ENCODE measurements around the gene VTCN1.
"Not testable (repeated sequence)": the region's sequence is repeated elsewhere in the genome, so short reads cannot be mapped to it uniquely, and the experiment has no call there.

Gene VTCN1

DNA sequence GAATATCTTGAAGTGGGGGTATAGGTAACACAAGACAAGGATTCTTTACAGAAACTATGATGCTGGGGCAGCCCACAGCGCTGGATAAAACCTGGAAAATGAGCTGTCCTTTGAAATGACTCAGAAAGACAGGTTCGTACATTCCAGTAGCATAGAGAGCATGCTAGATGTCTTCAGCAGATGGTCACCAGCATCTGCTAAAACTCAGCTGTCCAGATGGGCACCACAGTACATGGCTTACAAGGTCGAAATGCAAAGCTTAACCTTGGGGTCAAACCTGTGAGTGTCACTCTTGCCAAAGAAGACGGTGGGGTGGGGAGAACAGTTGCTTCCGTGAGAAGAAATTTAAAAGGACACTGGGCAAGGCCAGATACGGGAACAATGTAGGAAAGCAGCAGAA is 47.9 kb downstream of the VTCN1 start:
- DNase-seq: no peak

DNA sequence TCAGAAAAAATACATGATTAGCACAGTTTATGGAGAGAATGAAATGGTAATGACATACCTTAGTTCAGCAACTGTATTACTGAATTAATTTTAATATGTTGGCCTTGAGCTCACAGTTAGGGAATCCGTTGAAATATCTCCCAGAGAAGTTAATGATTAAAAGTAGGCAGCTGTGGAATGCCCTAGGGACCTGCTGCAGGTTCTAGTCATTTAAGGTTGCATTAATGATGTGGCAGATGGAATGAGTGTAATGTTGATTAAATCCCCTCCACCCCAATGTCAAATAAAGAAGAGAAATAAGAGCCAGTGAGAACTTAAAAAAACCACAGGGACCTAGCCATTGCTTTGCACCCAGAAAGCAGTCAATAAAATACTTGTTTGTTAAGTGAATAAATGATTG is 48.8 kb downstream of the VTCN1 start:
- DNase-seq: no peak

DNA sequence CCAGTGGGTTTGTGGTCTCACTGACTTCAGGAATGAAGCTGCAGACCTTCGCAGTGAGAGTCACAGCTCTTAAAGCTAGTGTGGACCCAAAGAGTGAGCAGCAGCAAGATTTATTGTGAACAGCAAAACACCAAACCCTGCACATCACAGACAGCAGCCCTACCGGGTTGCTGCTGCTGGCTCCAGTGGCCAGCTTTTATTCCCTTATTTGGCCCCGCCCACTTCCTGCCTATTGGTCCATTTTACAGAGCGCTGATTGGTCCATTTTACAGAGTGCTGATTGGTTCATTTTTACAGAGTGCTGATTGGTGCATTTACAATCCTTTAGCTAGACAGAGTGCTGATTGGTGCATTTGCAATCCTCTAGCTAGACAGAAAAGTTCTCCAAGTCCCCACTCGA is 59.4 kb downstream of the VTCN1 start:
- DNase-seq: not testable (repeated sequence)

DNA sequence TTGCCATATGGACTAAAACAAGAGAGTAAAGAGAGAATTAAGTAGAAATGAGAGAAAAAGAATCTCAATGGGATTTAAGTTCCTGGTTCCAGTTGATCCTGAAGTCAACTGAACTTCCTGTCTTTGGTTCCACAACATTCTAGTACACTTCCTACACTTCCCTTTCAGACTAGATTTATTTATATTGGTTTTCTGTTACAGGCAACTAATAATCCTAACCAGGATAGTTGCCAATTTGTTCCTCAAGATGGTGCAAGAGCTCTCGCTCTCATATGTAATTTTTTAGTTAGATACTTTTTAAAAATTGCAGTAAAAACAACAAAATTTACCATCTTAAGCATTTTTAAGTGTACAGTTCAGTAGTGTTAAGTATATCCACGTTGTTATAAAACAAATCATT is 60.4 kb downstream of the VTCN1 start:
- no peak for DNase-seq

DNA sequence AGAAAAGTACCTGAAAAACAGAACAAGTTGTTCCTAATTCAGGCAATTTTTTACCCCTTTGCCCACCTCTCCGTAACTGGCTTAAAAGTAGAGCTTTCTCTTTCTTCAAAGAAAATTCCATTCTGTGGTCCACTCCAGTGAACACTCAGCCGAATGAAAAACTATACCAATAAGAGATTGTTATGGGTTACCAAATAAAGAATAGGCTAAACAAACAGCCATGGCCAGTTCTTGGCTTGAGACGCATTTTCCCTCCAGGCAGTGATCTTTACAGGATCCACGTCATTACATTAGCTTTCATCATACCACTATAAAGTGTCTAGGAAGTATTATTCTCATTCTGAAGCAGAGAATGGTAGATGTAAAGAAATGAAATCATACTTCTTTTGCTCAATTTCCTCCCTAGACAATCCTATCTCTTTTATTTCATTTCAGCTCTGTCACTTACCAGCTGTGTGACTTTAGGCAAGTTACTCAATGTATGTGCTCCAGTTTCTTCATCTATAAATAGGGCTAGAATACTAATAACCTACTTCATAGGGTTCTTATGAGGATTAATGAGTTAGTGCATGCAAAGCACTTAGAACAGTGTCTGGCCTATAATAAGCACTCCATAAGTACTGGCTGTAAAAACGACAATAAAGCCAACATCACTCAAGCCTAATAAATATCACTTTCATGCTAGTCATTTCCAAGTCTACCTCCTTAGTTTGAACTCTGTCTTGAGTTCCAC is 62.7 kb downstream of the VTCN1 start:
- no peak for DNase-seq

DNA sequence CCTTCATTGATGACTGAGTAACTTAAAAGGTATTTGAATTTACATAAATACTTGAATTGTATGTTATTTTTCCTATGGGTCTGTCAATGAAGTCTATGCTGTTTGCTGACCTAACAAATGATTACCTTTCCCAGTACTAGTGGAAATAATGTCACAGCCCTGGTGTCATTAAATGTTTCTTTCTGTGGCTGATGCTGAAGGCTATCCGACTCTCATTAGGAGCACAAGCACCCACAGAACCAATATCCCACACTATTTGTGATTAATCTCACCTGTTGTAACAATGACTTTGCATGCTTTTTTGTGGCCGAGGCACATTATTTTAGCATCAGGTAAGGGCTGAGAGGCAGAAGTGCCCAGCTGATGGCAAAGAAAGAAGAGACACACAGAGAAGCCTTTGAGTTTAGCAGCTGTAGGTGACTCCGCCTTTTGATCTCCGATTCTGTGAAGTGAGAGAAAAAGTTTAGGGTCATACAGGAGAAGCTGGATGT is 63.3 kb downstream of the VTCN1 start:
- DNase-seq: no peak

DNA sequence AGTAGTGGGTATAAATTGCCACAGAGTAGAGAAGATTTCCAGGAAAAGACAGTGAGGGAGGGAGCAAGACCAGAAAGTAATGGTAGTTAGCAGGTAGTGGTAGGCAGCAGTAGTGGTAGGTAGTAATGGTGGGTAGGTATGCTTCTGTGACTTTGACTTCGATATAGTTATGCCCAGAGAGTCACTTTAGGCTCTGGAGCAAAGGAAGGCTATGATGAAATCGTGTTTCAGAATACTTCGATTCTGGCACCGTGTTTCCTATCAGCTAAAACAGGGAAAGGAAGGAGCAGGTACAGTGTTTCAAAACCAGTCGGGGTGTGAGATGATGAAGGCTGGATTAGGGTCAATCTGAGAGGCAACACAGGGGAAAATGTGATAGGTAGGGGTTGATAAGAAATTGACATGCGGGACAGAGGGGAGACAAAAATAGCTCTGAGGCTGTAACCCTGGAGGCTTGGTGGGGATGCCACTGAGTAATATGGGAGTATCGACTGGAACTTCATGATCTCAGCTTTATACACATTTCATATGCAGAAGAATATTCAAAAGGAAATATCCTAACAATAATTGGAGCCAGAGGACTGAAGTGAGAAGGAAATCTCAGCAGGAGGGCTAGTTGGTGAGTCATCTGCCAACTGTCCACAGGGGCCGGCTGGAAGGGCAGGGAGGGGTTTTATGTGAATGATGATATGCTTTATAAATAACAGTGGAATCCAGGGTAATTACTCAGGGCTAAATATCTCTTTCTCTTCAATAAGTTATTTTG is 64.0 kb downstream of the VTCN1 start:
- no peak for DNase-seq

DNA sequence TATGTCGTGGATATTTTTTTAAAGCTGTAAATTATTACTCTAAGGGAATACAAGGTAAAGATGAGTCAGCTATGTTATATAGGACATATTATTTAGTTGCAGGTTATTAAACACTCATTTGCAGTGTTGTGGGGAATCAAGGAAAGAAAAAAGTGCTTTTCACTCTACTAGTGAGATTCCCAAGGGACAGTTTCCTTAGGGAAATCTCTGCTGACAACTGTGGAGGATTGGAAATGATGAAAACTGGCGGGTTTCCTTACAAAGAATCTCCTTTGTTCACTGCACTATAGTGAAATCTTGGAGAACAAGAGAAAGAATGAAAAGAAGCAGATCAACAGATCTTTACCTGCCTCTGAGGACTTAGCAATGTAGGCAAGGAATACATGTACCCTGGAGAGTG is 64.7 kb downstream of the VTCN1 start:
- DNase-seq: no peak

DNA sequence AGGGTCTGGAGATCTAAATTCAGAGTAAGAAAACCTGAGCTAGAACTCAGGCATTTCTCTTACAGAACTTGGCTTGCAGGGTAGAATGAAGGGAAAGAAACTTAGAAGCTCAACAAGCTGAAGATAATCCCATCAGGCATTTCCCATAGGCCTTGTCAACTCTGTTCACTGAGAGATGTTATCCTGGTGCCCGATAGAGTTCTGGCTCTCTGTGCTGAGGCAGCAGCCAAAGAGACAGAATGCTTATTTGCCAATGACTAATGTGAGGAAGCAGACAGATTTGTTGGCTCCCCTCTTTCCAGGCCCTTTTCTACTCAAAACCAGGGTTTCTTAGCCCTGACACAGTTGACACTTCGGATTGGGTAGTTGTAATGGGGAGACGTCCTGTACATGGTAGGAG is 66.9 kb downstream of the VTCN1 start:
- DNase-seq: no peak

DNA sequence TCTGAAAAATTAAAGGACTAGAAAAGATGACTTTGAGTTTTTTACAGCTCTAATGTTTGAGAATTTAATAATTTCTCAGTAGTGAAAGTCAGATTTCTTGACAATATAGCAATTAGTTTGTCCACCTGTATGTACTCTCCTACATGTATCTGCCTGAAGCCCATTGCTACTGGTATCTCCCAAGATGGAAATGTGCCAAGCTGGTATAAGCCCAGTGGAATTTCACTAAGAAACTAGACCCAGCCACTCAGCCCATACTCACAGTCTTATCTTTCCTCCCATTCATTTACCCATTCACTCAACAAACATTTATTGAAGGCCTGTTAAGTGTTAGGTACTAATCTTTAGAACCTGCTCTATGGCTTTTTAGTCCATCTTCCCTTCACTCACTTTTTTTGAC is 67.6 kb downstream of the VTCN1 start:
- DNase-seq: no peak

DNA sequence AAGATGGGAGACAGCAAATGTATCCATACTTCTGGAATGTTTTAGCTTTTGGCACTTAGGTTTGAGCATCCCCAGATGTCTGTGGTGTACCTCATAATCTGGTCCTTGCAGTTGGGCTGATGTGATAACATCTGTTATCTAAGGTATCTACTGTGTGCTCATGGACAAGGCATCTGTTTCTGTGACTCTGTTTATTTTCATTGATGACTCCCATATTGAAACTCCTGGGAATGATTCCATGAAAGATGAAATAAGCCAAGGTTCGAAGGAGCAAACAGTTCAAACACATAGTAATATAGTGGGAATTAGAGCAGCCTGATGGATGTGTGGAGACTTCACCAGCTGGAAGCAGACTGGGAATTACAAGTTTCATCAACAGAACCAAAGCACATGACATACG is 68.5 kb downstream of the VTCN1 start:
- DNase-seq: no peak

DNA sequence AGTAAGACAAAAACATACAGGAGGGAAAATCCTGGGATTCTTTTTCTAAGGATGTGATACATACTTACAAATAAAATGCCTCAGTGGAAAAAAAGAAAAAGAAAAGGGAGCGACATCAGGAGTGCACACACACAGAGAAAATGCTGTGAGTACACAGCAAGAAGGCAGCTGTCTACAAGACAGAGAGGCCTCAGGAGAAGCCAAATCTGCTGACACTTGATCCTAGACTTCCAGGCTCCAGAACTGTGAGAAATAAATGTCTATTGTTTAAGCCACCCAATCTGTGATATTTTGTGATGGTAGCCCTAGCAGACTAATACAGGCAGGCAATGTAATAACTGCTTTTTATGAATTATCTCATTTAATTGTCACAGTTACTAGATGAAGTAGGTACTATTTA is 72.2 kb downstream of the VTCN1 start:
- no peak for DNase-seq

DNA sequence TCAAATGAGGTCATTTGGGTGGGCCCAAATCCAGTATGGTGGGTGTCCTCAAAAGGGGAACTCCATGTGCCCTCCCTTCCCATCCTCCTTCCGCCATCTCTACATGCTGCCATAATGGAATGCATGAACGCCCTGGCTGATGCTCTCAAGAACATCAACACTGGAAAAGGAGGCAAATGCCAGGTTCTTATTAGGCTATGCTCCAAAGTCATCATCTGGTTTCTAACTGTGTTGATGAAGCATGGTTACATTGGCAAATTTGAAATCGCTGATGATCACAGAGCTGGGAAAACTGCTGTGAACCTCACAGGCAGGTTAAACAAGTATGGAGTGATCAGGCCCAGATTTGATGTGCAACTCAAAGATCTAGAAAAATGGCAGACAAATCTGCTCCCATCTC is 72.6 kb downstream of the VTCN1 start:
- DNase-seq: no peak

DNA sequence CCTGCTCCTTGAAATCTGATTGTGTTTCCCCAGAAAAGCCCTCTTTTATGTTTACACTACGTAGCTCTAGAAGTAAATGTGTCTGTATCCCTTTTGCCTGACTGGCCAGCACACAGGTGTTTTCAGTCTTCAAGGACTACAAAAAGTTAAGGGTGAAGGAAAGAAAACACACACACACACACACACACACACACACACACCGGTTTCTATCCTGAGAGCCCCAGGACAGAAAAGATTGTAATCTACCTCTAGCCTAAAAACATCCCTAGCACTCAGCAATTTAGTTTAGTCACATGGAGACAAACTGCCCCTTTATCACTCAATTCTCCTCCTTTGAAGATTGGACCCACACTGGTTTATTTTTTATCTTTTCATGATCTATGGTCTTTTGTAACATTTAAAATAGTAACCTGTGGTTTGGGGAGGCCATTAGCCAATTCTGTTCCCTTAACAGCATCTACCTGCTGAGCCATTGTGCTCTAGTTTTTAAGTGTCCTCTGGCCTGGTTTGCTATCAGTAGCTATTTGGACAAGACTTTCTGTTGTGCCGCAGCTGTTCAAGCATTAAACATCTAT is 73.4 kb downstream of the VTCN1 start:
- no peak for DNase-seq

DNA sequence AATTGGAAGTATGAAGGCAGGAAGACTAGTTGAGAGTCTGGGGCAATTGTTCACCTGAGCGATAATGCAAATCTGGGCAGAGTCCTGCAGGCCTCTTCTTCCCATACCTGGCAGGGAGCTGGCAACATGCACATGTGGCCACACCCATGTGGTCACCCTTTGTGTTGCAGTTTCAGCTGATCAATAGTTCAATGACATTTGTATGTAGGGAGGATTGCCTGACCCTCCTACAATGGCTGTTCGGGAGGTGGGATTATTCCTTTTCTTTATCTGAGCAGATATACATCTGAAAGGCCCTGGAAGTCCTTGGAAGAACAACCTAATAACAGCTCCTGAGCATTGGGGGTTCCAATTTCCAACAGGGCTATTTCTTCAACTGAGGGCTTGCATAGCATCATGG is 74.0 kb downstream of the VTCN1 start:
- no peak for DNase-seq

DNA sequence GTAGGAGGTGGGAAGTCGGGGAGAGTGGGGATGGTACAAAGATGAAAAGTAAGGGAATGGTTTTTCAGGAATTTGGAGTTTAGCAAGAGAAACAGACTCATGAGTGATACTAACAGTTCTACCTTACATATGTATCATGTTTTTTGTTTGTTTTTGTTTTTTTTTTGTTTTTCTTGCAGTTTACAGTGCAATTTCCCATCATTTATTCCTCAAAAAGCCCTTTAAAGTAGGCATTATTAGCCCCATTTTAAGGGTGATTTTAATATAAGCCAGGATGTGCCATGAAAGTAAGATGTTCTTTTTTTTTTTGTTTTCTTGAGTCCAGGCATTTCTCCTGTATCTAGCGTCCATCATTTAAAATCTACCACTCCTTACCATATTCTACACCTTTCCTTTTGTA is 75.4 kb downstream of the VTCN1 start:
- no peak for DNase-seq

DNA sequence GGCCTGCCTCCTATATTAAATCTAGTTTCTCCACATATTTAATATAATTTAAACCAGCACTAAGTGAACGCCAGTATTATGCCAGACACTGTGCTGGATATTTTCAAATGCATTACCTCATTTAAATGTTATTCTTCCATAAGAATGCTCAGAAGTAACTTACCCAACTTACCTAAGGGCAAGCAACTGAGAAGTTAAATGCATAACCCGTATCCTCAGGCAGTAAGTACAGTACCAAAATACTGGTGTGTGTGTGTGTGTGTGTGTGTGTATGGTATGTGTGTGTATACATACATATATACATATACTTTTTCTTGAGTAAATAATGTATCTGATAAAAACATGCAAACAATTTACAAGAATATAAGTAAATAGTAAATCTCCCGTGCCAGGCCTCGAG is 80.2 kb downstream of the VTCN1 start:
- DNase-seq: no peak

DNA sequence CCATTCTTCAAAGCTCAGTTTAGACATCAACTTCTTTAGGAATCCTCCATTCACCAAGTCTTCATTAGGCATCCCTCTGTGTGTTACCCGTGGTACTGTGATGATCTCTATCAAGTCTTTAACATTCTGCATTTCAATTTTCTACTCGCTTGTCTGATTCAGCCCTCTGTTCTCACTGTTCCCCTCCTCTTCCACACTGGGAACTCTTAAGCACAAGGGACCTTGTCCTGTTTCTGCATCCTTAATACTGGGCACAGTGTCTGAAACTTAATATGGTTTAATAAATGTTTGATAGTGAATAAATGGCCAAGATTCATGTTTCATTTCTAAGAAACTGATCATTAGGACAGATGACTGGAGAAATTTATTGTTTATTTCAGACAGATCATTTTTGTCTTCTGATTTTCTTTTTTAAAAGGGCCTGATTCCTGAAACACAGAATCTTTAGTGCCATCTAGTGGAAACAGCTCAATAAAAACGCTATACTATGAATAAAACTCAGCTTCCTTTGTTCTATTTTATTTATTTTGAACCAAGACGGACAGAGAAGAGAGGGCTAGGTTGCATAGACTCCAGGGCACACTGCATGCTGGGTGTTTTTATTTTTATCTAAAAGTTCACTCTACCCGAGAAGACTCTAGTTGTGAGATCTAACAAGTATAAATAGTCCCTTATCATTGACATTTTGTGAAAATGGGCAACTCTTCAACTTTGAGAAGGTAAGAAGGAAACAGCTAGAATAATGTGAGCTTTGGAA is 82.2 kb downstream of the VTCN1 start:
- DNase-seq: peak; percentile 22

DNA sequence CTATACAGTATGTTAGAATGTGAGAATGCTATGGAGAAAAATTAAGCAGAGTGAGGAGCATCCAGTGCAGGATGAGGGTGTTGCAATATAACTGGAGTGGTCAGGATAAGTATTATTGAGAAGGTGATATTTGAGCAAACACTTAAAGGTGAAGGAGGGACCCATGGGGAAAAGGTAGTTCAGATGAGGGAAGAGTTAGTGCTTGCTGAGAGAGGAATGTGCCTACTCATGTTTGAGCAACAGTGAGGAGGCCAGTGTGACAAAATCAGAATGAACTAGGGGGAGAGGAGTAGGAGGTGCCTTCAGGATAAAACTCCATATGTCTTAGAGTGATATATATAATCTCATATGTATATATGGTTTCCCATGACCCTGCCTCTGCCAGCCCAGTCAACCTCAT is 82.9 kb downstream of the VTCN1 start:
- DNase-seq: no peak

DNA sequence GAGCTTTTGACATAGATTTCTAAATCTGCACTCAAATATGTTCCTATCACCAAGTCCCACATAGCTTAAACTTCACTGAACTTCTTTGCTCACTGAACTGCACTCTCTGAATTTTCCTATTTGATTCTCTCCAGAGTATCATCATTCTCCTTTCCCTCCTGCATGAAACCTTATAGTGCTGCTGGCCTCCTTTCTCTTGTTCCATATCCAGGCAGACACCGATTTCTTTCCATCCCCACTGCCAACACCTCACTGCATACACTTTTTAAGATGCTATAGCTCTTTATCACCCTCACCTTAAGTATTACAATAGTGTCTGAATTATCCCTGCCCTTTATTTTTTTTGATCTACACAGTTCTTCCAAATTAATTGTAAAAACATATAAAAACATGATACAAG is 86.1 kb downstream of the VTCN1 start:
- DNase-seq: no peak

DNA sequence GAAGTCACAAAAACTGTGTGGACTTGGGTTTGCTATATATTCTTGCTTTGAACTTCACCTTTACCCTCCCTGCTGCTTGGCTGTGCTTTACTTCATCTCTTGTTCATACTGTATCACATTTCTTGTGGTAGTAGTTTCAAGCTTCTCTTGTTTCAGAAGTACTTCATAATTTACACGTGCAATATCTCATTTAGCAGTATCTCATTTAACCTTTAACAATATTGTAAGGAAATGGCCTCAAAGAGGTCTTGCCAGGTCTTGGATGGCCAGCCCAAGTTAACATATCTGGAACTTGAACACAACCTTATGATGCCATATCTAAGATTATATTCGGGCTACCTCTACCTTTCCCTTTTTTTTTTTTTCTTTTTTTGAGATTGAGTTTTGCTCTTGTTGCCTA is 87.5 kb downstream of the VTCN1 start:
- no peak for DNase-seq

DNA sequence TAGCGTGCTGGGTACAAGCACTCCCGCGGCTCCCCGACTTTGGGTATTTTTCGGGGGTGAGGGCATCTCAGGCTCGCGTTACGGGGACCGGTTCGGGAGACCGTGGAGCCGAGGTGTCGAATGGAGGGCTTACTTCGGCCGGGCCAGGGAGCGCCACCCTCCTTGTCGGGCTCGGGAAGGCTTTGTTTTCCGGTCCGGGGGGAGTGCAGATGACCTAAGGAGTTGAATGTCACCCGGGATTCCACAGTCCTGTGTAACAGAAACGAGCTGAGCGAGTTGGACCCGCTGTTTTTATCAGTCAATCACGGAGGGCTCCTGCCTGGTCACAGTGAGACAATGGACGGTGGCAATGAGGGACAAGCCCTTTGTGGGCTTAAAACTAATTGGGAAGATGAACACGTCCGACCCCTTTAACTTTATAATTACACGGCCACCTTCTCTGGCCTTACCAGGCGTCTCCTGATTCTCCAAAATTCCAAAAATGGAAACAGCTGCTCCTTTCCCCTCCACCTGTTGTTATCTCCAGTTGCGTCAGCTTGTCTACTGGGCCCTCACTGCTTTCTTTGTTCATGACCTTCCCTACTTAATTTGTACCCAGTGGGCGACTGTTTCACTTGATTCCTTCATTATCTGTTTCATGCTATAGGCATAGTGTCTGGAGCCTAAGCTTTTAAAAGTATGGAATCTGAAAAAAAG is 88.2 kb downstream of the VTCN1 start:
- DNase-seq: no peak
